ENCODE measurements around the gene COQ8A.

COQ8A gene

GRCh38 chr1:226957714-226958113 lies 17.6 kb downstream of the COQ8A start:
- Histone ChIP-seq H3K4me1 (ENCODE audit: control insufficient read depth, low read length) (peaks cover 4% of the 10 kb centered on the region), H3K79me2 (ENCODE audit: control insufficient read depth, low read length) (peaks cover 41% of the 10 kb centered on the region), H3K36me3 (ENCODE audit: control insufficient read depth, low read length) (no peaks in the 10 kb centered on the region), H3K9me3 (ENCODE audit: control insufficient read depth, insufficient read depth, low read length) (no peaks in the 10 kb centered on the region; the same call in 1 of the 2 replicates), H3K4me2 (ENCODE audit: low read length) (no peak overlapping the region), H3K4me3 (ENCODE audit: low read length) (no peak overlapping the region), H3K27ac (ENCODE audit: low read depth, low read length) (no peak overlapping the region), H3K27me3 (ENCODE audit: control insufficient read depth, low read length) (no peaks in the 10 kb centered on the region), H3K9me2 (replicated peaks; ENCODE audit: control insufficient read depth, low read length) (no peaks in the 10 kb centered on the region), H4K20me1 (ENCODE audit: control insufficient read depth, insufficient read depth, low read depth, low read length) (no peaks in the 10 kb centered on the region), H3F3A (ENCODE audit: control insufficient read depth, insufficient read depth) (no peaks in the 10 kb centered on the region)
- TF ChIP-seq CTCF (IDR thresholded peaks at IDR 0.05; ENCODE audit: low read depth, low read length, poor library complexity, severe bottlenecking) (no peak), EZH2phosphoT487 (IDR thresholded peaks at IDR 0.05; ENCODE audit: borderline replicate concordance, low read length) (no peak)

- no peaks in the 10 kb centered on the region for H3K27me3 ChIP-seq (ENCODE audit: control insufficient read depth, low read length)
- H3K27ac ChIP-seq (ENCODE audit: low read depth, low read length): no peak overlapping the region
- no peaks in the 10 kb centered on the region for H4K20me1 ChIP-seq (ENCODE audit: control insufficient read depth, insufficient read depth, low read depth, low read length)
- peaks cover 38% of the 10 kb centered on the region for H3K79me2 ChIP-seq (ENCODE audit: control insufficient read depth, low read length)
- H3F3A ChIP-seq (ENCODE audit: control insufficient read depth, insufficient read depth): no peaks in the 10 kb centered on the region
- no peaks in the 10 kb centered on the region for H3K36me3 ChIP-seq (ENCODE audit: control insufficient read depth, low read length)
- H3K4me2 ChIP-seq (ENCODE audit: low read length): no peak overlapping the region
- no peak overlapping the region for H3K4me3 ChIP-seq (ENCODE audit: low read length)
- H3K9me3 ChIP-seq (ENCODE audit: control insufficient read depth, insufficient read depth, low read length): no peaks in the 10 kb centered on the region; the same call in 1 of the 2 replicates
- peaks cover 10% of the 10 kb centered on the region for H3K4me1 ChIP-seq (ENCODE audit: control insufficient read depth, low read length)
- no peak for TF ChIP-seq CTCF (IDR thresholded peaks at IDR 0.05; ENCODE audit: low read depth, low read length, poor library complexity, severe bottlenecking)
- TF ChIP-seq EZH2phosphoT487 (IDR thresholded peaks at IDR 0.05; ENCODE audit: borderline replicate concordance, low read length): no peak
- no peaks in the 10 kb centered on the region for H3K9me2 ChIP-seq (replicated peaks; ENCODE audit: control insufficient read depth, low read length)
These were observed 18.2 kb downstream of the COQ8A start for GRCh38 chr1:226958300-226958699.

GRCh38 chr1:226960256-226960655 lies 20.2 kb downstream of the COQ8A start:
- Histone ChIP-seq H3K4me2 (ENCODE audit: low read length) (no peak overlapping the region), H3K79me2 (ENCODE audit: control insufficient read depth, low read length) (peaks cover 32% of the 10 kb centered on the region), H3K27ac (ENCODE audit: low read depth, low read length) (no peak overlapping the region), H3K4me1 (ENCODE audit: control insufficient read depth, low read length) (peaks cover 20% of the 10 kb centered on the region), H3K27me3 (ENCODE audit: control insufficient read depth, low read length) (no peaks in the 10 kb centered on the region), H3K4me3 (ENCODE audit: low read length) (no peak overlapping the region), H3K9me3 (ENCODE audit: control insufficient read depth, insufficient read depth, low read length) (no peaks in the 10 kb centered on the region; the same call in 1 of the 2 replicates), H3F3A (ENCODE audit: control insufficient read depth, insufficient read depth) (no peaks in the 10 kb centered on the region), H4K20me1 (ENCODE audit: control insufficient read depth, insufficient read depth, low read depth, low read length) (no peaks in the 10 kb centered on the region), H3K9me2 (replicated peaks; ENCODE audit: control insufficient read depth, low read length) (no peaks in the 10 kb centered on the region), H3K36me3 (ENCODE audit: control insufficient read depth, low read length) (no peaks in the 10 kb centered on the region)
- TF ChIP-seq CTCF (IDR thresholded peaks at IDR 0.05; ENCODE audit: low read depth, low read length, poor library complexity, severe bottlenecking) (no peak), EZH2phosphoT487 (IDR thresholded peaks at IDR 0.05; ENCODE audit: borderline replicate concordance, low read length) (no peak)

Measured in DOHH2 (cell line).